ENCODE results near the gene FARS2.
A peak's percentile ranks its signal among the peaks of the same experiment; 100 is the strongest.

Gene FARS2

DNA sequence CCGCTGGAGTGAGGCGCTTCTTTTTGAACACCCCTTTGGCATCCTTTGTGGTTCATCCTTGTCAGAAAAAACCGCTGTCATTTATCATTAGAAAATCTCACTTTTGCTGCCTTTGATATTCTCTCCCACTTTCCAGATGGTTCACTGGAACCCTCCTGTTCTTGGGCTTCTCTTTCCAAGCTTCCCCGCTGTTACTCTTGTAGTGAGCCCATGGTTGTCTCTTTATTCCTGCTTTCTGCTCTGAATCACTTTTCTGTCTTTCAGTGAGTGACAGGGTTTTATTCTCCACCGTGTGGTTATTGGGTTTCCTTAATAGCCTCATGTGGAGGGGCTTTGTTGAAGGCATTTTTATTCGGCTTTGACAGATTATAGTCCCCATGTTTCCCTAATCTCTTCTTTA lies 117.0 kb downstream of the FARS2 start:
- DNase-seq (ENCODE audit: low spot score) = no peak

DNA sequence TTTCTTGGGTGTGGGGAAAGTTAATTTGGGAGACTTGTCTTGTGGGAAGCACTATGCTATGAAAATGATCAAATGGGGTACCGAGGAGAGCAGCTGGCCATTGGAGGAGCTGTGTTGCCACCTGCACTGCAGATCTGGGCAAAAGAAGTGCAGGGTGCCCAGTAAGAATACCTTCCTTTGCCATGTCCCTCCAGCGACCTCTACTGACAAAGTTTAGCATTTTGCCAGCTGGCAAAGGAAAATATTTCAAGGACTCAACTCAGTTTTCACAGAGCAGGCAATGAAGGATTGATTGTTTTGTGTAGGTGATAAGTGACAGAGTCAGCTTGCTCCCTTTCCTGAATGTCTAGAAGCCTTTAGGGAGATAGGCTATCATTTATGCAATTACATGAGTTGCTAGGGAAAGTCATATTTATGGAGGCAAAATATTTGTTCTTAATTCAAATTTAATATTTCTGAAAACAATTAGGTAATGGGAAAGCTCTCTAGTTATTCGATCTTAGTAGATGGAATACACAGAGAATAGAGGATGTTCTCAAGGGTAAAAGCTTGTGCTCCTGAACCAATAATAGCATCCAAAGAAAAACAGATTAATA lies 118.4 kb downstream of the FARS2 start:
- peak; percentile 20 for DNase-seq (ENCODE audit: low spot score)

DNA sequence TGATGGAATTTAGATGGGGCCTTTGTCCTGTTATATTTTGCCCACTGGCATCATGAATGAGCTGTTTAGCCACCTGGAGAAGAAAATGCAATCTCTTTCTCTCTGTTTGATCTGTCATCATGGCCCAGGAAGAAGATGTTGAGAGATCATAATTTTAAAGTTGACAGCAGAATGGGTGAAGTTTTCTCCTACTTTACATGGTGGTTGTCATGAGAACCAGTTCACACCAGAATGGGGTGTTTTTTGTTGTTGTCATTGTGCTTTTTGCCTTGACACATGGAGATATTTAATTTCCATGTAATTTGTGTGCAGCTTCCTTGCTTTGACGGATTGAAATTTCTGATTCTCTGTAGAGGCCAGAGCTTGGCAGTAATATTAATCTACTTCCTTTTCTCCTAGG lies 122.5 kb downstream of the FARS2 start:
- DNase-seq (ENCODE audit: low spot score) = no peak

DNA sequence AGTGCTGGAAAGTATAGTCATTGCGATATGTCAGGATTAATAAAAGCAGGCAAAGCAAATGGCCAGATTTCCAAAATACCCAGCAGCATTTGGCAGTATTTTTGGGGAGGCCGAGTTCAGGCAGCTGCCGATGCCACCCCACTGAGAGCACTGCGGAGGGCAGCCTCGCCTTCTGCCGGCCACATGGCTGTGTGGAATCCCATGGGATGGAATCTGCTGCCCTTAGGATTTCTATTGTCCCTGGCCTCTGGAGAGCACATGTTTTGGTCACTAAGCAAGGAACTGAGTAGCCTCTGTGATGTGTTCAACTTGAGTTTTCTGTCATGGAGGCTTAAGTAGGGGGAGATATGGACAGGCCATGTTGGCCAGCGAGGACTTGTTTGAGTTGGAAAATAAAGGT lies 123.0 kb downstream of the FARS2 start:
- no peak for DNase-seq (ENCODE audit: low spot score)

DNA sequence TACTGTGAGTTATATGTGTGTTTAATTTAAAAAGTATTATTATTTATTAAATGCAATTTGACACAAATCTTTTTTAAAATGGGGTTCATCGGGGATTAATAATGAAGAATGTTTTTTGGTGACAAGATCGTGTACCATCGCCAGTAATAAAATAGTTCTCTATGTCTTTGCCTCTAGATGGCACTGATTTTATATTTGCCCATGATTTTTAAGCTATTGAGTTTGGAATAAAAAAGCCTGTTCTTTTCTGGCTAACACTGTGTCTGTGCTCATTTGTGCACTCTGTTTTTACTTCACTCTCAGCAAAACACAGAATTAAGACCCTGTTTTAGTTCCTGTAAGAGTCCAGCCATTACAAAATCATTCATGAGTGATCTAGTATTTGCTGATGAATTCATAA lies 127.0 kb downstream of the FARS2 start:
- DNase-seq (ENCODE audit: low spot score) = no peak

DNA sequence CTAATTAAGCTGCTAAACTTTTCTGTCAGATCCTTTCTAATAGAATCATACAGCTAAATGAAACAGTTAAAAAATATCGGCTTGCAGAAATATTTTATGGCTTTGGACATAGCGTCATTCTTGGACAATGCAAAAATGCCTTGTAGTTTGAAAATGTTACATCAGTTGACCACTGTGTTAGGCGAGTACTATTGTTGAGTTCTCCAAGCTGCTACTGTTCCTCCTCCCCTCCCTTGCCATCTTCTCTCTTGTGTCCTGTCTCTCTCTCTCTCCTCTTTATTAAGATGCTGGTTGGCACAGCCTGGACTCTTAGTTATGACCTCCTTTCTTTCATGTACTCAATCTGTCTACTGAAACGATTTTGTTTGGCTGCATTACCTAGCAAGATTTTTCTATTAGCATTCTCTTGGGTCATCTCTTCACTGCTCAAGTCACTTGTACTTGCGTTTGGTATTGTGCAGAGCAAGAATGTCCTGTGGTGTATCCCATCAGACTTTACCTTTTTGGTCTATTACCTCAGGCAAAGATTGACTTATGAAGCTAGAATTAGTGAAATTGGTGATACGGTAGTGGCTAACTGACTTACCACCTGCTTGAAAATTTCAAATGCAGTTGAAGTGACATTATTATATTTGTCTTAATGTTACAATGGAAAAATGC lies 127.9 kb downstream of the FARS2 start:
- DNase-seq (ENCODE audit: low spot score) = no peak

DNA sequence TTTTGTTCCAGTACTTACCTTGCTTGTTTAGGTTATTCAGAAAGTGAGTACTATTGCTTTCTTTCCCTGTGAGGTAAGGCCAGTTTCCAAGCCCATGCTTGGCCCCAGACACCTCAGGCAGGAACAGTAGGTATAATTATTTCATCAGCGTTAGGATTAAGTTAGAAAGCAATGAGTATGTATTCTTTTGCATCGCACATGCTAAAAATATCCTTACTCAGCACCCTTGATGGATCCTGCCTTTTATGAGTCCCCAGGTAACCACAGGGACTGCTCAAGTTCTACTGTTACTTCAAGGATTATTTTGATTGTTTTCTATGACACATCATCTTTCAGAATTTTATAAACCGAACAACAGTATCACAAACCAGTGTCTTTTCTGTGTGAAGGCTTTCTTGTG lies 128.9 kb downstream of the FARS2 start:
- no peak for DNase-seq (ENCODE audit: low spot score)

DNA sequence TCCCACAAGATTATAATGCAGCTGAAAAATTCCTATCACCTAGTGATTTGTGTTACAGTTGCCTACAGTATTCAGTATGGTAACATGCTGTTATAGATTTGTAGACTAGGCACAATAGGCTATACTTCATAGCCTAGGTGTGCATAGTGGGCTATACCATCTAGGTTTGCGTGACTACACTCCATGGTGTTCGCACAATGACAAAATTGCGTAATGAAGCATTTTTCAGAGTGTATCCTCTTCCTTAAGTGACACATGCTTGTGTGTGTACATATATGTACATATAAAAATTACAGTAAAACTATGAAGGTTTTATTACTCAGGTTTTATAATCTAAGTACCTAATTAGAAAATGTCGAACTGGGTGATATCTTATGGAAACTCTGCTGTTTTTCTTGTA lies 133.0 kb downstream of the FARS2 start:
- DNase-seq (ENCODE audit: low spot score) = no peak

DNA sequence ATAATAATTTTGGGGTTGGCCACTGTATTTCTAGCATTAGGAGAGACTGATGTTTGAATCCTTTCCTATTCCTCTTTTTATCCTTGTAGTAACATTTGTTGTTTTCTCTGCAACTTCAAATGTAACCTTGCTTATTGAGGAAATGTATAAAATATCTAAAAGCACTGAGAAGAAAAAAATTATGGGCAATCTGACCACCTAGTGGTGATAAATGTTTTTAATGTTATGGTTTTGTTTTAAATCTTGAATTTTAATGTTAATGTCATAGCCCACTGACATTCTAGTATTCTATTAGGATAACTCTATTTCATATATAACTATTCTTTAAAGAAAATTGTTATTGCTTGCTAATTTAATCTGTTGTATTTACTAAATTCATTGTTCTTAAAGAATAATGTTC lies 134.4 kb downstream of the FARS2 start:
- DNase-seq (ENCODE audit: low spot score) = no peak

DNA sequence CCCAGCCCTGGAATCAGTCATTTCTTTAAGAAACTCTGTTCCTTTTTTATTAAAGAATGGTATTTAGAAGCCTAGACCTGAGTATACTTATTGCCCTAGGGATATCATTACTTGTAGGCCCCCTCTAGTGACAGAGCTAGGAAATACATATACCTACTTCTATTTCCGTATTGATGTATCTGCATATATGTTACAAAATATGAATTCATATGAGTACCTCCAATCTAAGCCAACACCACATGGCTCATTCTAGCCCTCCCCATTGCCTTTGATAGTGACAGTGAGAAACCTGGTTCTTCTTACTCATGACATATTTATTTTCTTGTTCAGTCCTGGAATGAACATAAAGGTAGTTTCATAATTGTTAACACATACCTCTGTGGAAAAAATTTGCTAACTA lies 137.2 kb downstream of the FARS2 start:
- peak; percentile 58 for DNase-seq (ENCODE audit: low spot score)

DNA sequence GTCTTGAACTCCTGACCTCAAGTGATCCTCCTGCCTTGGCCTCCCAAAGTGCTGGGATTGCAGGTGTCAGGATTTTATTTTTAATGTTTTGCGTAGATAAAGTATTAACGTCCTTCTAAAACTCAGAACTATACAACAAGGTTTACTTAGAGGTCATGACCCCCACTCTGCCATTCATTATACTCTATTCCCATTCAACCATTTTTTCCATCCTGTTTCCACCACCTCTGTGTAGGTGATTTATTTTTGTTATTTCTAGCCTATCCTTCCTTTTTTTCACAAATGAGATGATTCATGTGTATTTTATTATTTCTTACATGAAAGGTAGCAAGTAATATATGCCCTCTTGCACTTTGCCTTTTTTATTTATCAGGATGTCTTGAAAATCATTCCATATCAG lies 138.1 kb downstream of the FARS2 start:
- DNase-seq (ENCODE audit: low spot score) = no peak

DNA sequence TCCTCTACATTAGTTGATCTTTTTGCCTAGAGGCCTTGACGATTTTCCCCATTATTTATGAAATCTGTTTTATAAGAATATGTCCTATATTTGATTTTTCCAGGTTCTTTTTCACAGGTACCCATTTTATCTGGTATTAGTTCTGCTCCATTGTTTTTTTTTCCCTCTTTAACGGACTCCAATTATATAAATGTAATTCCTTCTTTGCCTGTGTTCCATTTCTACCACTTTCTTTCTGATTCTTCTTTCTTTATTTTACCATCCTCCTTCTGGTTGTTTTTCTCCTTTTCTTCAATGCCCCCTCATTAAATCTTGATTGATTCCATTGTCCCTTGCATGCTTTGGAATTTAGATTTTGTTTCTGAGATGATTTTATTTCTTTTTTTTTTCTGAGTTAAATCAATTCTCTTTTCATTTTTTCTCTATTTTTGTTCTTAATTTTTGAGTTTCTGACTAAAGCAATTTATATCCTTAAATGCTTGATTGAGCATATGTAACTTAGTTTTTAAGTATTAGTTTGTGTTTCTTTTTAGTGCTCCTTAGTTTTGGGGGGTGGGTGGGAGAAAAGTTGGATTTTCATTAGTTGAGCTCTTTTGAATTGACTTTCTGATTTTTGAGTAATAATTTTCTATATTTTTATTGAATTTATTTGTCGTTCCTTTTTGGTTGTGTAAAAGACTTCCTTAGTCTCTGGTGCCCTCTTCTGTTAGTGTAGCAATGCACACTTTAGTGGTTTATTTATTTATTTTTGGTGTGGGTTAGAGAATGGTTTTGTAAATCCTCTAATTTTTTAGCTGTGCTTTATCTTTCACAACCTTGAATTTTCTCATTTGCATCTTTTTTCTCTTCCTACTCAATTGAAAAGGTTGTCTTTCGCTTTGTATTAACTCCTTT lies 140.8 kb downstream of the FARS2 start:
- DNase-seq (ENCODE audit: low spot score) = peak; percentile 12

DNA sequence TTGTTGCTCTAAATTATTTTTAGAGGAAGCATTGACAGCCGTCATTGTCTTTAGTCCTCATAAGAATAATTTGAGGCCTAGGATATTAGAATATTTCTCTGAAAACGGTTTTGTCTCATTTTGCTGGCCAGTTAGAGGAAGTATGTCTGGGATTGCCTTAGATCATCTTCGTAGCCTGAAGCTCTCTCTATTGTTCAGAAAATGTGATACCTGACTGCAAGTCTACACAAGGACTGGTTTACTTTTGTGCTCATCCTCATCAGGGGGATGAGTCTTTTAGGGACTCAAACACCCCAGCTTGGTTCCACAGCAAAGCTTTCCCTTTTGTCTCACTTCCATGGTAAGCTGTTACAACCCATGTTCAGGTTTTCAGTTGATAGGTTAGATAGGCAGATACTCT lies 141.8 kb downstream of the FARS2 start:
- no peak for DNase-seq (ENCODE audit: low spot score)

DNA sequence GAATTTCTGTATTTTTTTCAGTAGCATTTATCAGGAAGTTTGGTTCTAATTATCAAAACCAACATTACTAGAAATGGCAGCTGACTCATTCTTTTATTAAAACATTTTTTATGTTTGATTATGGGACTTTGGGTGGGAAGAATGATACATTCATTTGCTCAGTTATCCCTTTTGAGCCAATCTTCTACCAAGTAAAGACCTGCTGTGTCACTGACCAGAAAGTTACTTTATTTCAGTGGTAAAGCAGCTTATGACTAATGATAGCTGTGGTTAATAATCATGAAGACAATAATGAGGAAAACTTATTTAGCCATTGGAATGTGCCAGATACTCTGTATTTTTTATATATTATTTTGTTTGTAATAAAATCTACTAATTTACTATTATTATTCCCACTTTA lies 142.3 kb downstream of the FARS2 start:
- no peak for DNase-seq (ENCODE audit: low spot score)

DNA sequence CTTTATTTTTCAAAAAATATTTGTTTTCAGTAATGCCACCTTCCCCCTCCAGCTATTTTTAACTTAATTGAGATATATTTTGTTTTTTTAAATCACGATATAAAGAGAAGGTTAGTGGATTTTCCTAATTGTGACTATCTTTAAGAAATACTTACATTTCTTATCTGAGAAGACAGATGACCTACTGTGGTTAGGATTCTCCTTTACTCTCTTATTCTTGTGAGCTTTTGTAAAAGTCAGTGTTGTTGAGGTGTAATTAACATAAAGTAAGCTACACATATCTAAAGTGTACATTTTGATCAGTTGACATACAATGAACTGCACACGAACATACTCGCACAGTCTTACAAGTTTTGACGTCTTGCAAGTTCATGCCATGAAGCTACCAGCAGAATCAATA lies 144.7 kb downstream of the FARS2 start:
- no peak for DNase-seq (ENCODE audit: low spot score)

DNA sequence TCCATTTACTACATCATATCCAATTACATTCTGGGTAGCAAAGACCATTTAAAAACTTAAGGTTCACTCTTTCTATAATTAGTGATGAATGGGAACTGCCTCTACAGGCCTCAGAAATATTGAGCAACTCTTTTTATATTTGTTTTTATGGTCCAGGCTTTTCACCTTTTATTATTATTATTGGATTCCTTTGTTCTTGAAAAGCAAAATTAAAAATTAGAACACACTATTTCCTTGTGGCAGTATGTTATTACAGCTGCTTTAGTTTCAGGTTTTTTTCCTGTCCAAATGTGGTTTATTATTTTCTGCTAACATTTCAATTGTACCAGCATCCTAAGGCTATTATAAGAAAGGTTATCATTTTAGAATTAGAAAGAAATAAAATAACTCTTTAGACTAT lies 150.1 kb downstream of the FARS2 start:
- DNase-seq (ENCODE audit: low spot score) = no peak

DNA sequence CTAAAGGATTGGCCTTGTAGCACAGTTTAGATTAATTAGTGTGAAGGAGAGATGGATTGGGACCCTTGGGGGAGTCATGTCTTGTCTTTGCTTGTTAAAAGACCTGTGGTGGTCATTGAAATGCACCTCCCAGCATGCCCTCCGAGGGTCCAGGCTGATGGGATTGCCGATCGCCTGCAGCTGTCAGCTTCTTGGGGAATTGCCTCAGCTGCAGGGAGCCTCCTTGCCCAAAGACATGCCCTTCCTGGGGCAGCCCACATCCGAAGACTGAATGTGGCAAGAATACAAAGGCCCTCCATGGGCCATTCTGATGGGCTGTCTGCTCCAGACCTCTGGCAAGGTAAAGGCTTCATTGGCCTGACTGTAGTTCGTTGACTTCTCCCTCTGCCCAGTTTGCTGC lies 150.7 kb downstream of the FARS2 start:
- DNase-seq (ENCODE audit: low spot score) = no peak

DNA sequence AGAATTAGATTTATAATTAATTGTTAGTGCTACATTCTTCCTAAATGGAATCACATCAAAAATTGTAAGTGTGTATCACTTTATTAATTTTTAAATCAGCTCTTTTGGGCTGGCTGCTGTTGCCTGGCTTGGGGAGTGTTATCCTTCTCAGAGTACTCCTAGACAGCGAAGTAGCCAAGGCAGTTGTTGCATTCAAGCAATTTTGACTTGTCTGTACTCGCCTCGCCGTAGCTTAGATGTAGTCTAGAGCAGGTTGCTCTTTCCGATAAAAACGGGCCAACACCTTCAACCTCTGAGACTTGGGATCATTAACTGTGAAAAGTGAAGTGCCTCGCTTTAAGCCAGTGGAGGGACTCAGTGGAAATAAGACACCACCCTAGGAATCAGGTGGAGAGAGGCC lies 151.3 kb downstream of the FARS2 start:
- no peak for DNase-seq (ENCODE audit: low spot score)

DNA sequence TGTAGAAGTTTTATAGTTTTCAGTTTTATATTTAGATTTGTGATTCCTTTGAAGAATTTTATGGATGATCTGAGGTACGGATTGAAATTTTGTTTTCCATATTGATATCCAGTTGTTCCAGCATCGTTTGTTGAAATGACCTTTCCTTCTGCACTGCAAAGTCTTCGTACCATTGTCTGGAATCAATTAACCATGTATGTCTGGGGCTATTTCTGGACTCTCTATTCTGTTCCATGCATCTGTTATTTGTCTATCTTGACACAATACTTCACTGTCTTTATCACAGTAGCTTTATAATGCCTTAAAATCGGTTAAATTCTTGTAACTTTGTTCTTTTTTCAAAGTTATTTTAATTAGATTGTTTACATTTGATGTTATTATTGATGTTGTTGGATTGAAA lies 154.9 kb downstream of the FARS2 start:
- peak; percentile 15 for DNase-seq (ENCODE audit: low spot score)

DNA sequence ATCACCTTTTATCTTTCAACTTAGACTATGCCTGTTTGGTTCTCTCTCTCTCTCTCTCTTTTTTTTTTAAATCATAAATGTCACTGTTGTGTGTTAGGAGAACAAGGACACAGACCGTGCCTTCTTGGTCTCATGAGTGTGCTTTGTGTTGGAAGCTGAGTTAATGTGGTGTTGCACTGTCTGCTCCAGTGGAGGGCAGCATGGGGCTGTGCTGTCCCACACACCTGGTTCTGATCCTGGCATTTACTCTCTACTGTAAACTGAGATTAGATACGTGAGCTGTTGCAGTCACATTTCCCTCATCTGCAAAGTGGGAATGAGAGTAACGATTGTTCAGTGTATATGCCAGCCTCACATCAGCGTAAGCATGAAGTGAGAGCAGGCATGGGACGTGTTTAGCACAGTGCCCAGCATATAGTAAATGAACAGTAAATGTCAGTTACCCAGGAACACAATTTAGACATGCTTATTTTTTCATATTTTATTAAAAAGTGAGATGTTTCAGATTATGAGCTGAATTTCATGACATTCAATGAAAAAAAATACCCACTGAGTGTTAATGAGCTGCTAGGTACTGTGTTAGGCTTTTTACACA lies 161.1 kb downstream of the FARS2 start:
- peak; percentile 36 for DNase-seq (ENCODE audit: low spot score)

DNA sequence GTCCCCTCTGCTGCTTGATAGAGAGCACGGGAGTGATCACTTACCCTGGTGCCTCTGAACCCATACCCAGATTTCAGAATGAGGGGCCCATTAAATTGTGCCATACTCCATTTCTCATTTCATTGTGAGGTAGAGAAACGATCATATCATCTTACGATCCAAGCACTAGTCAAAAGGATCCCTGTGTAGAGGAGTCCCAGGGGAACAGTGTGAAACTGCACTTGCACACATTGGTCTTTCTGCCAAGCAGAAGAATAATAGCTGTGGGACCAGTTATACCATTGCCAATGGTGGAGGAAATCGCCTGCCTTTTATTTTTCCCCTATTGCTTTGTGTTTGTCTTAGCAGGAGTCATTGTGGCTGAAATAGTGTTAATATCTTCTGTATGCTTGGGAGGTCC lies 161.9 kb downstream of the FARS2 start:
- no peak for DNase-seq (ENCODE audit: low spot score)

DNA sequence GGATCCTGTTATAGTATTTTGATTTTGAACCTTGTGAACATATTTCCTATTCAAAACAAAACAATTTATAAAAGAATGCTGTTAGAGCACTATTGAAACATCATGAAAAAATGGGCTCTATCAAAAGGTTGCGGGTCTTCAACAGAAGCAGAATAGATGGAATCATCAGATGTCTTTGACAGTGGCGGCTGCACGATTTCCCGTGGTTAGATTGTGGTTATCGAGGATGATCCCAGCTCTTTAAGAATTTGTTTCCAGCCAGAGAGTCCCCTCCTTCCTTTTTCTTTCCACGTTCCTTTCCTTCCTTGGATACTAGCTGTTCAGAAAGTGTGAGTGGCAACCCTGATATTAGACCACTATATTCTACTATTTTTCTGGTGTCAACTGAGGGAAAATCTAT lies 163.4 kb downstream of the FARS2 start:
- DNase-seq (ENCODE audit: low spot score) = no peak

DNA sequence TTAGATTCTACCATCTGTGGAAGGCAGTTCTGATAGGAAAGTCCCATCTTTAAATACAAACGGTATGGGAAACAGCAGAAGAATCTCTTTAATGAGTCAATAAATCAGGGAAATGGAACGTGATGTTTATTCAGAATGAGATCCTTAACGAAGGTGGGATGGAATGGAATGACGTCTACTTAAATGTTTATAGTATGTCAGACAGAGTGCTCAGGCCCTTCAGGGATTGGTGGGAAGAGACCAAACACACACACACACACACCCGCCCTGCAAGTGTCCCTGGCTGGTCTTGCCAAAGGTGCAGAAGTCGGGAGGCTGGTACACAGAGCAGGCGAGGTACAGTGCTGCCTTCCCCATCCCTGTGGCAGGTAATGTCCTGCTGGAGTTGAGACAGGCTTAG lies 164.0 kb downstream of the FARS2 start:
- no peak for DNase-seq (ENCODE audit: low spot score)
